Jurkat, Clone E6-1 (cell line): ENCODE results near the gene OR4C13. TPM values are rescaled to one million over a fixed set of nuclear protein-coding genes. Genes with fewer than 3 reads are reported as not detected.
"Not testable (repeated sequence)": the region's sequence is repeated elsewhere in the genome, so short reads cannot be mapped to it uniquely, and the experiment has no call there.

Experiments used
- DNase-seq: peaks from one replicate; pipeline ENCODE4 v3.0.0-alpha.2; 2011; ENCODE audit warnings: low read depth, low spot score
- H3K4me3 ChIP-seq: 2 replicates; pipeline ENCODE4 v1.5.1; 2011; ENCODE audit warnings: mild to moderate bottlenecking, low read length, control low read depth, moderate library complexity
- polyA plus RNA-seq: library from polyadenylated mRNA; unstranded; fragments of >200 nt; gene quantifications from one replicate; pipeline ENCODE4 v1.2.1, GENCODE V29; 2012; ENCODE audit warnings: missing spikeins; ENCODE audit not compliant: insufficient read length, insufficient read depth

Gene OR4C13
- not detected for polyA plus RNA-seq

GRCh38 chr11:49952091-49952490, at the start of gene OR4C13:
Gene OR4C13, plus strand, starts transcription at chr11:49952391. Its CDS starts 32 bp downstream, at chr11:49952423.
- DNase-seq, result no peak
- no peak within 1 kb of the TSS for H3K4me3 ChIP-seq

GRCh38 chr11:49911516-49911915, 40.7 kb upstream of the OR4C13 start:
- DNase-seq, H3K4me3 ChIP-seq: not testable (repeated sequence)

GRCh38 chr11:49948701-49949100, 3.5 kb upstream of the OR4C13 start:
- H3K4me3 ChIP-seq, DNase-seq: not testable (repeated sequence)

GRCh38 chr11:49973439-49973838, 21.2 kb downstream of the OR4C13 start:
- not testable (repeated sequence) for DNase-seq, H3K4me3 ChIP-seq

- H3K4me3 ChIP-seq, DNase-seq: not testable (repeated sequence)
These were observed 30.2 kb downstream of the OR4C13 start, which contains the start of gene OR4C12 for GRCh38 chr11:49982435-49982834. Gene OR4C12, minus strand, starts transcription at chr11:49982535. Its CDS starts 34 bp downstream, at chr11:49982501.

- DNase-seq, result peak; percentile 71
- no peak overlapping the region for H3K4me3 ChIP-seq
These were observed 43.4 kb downstream of the OR4C13 start for GRCh38 chr11:49995565-49995964.
